Parathyroid adenoma (tissue), 2 donors: ENCODE results near the gene RBMS2.
"Not testable (repeated sequence)": the region's sequence is repeated elsewhere in the genome, so short reads cannot be mapped to it uniquely, and the experiment has no call there.

Experiments
- H2AFZ ChIP-seq: fragments of 300-600 bp; sonication (generic); one replicate; pipeline ENCODE4 v1.7.0; 2017; ENCODE audit warnings: antibody characterized with exemption, mild to moderate bottlenecking
- H3K27ac ChIP-seq: fragments of 300-600 bp; sonication (generic); one replicate; pipeline ENCODE4 v1.7.0; 2017
- H3K27me3 ChIP-seq: fragments of 300-600 bp; sonication (generic); one replicate; pipeline ENCODE4 v1.7.0; 2017; ENCODE audit warnings: low read length; ENCODE audit not compliant: control insufficient read depth, insufficient read depth
- H3K36me3 ChIP-seq: fragments of 300-600 bp; sonication (generic); one replicate; pipeline ENCODE4 v1.7.0; 2017; ENCODE audit warnings: low read length; ENCODE audit not compliant: control insufficient read depth, insufficient read depth
- H3K4me1 ChIP-seq: fragments of 300-600 bp; sonication (generic); one replicate; pipeline ENCODE4 v1.7.0; 2017; ENCODE audit warnings: control low read depth
- H3K4me2 ChIP-seq: fragments of 300-600 bp; sonication (generic); one replicate; pipeline ENCODE4 v1.7.0; 2017; ENCODE audit warnings: low read length
- H3K4me3 ChIP-seq: fragments of 300-600 bp; sonication (generic); one replicate; pipeline ENCODE4 v1.7.0; 2017; ENCODE audit warnings: low read depth, low read length
- H3K79me2 ChIP-seq: fragments of 300-600 bp; sonication (generic); one replicate; pipeline ENCODE4 v1.7.0; 2017; ENCODE audit warnings: control low read depth
- H3K9ac ChIP-seq: fragments of 300-600 bp; sonication (generic); one replicate; pipeline ENCODE4 v1.7.0; 2017; ENCODE audit warnings: mild to moderate bottlenecking
- H3K9me3 ChIP-seq: fragments of 300-600 bp; sonication (generic); one replicate; pipeline ENCODE4 v1.7.0; 2017; ENCODE audit warnings: low read length; ENCODE audit not compliant: control insufficient read depth
- TF ChIP-seq, protein P1 (sequence below): fragments of 300-600 bp; sonication (generic); IDR thresholded peaks from one replicate; pipeline ENCODE4 v1.7.0; 2017; ENCODE audit warnings: antibody characterized with exemption, mild to moderate bottlenecking
- donor health status: primary hyperparathyroidism.

Gene RBMS2

DNA sequence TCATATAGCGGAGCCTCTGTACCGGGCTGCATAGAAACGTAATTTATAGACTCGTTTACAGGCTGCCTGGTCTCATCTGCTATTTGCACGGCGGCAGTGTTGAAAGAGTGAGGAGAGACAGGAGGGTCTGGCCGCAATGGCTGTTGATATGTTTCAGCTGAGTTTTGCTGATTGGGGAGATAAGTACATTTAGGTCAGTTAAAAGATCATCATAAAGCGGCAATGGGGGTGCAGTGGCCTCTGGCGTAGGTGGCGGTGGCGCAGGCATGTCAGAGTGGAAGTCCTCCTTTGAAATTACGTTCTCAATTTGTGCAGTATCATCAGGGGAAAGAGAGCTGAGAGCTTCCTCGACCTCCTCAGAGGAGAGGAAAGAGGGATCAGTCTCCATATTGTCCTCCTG, 21.7 kb upstream of the RBMS2 start:
- not testable (repeated sequence) for H3K79me2 ChIP-seq, H2AFZ ChIP-seq, H3K9me3 ChIP-seq, H3K9ac ChIP-seq, H3K27ac ChIP-seq, H3K4me3 ChIP-seq, H3K27me3 ChIP-seq, H3K36me3 ChIP-seq, H3K4me1 ChIP-seq, H3K4me2 ChIP-seq

DNA sequence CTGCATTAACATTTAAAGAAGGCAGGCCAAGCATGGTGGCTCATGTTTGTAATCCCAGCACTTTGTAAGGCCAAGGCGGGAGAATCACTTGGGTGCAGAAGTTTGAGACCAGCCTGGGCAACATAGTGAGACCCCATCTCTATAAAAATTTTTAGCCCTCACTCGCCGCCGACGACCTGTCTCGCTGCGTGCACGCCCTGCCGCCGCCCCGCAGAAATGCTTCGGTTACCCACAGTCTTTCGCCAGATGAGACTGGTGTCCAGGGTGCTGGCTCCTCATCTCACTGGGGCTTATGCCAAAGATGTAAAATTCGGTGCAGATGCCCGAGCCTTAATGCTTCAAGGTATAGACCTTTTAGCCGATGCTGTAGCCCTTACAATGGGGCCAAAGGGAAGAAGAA, 10.8 kb upstream of the RBMS2 start:
- Histone ChIP-seq H3K9ac (no peak overlapping the region), H3K4me1 (no peaks in the 10 kb centered on the region), H3K4me2 (no peak overlapping the region), H3K79me2 (no peaks in the 10 kb centered on the region), H3K27ac (no peak overlapping the region), H2AFZ (no peak overlapping the region), H3K27me3 (no peaks in the 10 kb centered on the region), H3K4me3 (no peak overlapping the region), H3K36me3 (no peaks in the 10 kb centered on the region), H3K9me3 (no peaks in the 10 kb centered on the region)
- TF ChIP-seq, protein P1, sequence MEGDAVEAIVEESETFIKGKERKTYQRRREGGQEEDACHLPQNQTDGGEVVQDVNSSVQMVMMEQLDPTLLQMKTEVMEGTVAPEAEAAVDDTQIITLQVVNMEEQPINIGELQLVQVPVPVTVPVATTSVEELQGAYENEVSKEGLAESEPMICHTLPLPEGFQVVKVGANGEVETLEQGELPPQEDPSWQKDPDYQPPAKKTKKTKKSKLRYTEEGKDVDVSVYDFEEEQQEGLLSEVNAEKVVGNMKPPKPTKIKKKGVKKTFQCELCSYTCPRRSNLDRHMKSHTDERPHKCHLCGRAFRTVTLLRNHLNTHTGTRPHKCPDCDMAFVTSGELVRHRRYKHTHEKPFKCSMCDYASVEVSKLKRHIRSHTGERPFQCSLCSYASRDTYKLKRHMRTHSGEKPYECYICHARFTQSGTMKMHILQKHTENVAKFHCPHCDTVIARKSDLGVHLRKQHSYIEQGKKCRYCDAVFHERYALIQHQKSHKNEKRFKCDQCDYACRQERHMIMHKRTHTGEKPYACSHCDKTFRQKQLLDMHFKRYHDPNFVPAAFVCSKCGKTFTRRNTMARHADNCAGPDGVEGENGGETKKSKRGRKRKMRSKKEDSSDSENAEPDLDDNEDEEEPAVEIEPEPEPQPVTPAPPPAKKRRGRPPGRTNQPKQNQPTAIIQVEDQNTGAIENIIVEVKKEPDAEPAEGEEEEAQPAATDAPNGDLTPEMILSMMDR = no peak

DNA sequence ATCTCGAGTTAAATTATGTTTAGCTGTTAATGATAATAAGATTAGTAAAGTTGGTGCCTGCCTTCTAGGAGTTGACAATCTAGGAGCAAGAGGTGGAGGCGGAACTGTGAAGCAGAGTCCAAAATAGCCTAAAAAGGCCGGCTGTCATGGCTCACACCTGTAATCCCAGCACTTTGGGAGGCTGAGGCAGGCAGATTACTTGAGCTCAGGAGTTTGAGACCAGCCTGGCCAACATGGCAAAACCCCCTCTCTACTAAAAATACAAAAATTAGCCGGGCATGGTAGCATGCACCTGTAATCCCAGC, 7.7 kb upstream of the RBMS2 start:
- H2AFZ ChIP-seq = peak overlapping the region; percentile 39
- H3K79me2 ChIP-seq, H3K36me3 ChIP-seq, H3K27ac ChIP-seq, H3K9me3 ChIP-seq, H3K27me3 ChIP-seq, H3K4me3 ChIP-seq, H3K4me1 ChIP-seq, H3K9ac ChIP-seq: not testable (repeated sequence)
- peak overlapping the region; percentile 33 for H3K4me2 ChIP-seq

DNA sequence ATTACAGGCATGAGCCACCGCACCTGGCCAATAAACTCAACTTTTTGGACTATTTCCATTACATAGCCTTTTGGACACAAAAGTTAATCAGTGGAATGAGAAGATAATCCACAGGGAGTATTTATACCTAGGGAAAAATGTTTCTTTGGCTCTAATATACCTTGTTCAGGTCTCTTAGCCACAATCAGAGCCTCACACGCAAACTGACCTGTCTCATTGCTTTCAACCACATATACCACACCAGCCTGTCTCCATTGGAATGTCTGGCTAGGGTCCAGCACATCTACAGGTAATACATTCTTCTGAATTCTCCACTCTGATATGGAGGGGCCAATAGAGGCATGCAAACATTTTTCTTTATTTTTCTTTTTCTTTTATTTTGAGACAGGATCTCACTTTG, 3.8 kb upstream of the RBMS2 start:
- no peaks in the 10 kb centered on the region for H3K27me3 ChIP-seq
- H3K27ac ChIP-seq = no peak overlapping the region
- no peaks in the 10 kb centered on the region for H3K79me2 ChIP-seq
- TF ChIP-seq, protein P1 = no peak
- H3K4me2 ChIP-seq = no peak overlapping the region
- peaks cover 2% of the 10 kb centered on the region for H3K4me1 ChIP-seq
- H3K4me3 ChIP-seq = no peak overlapping the region
- H2AFZ ChIP-seq = no peak overlapping the region
- no peak overlapping the region for H3K9ac ChIP-seq
- no peaks in the 10 kb centered on the region for H3K9me3 ChIP-seq
- H3K36me3 ChIP-seq = no peaks in the 10 kb centered on the region

DNA sequence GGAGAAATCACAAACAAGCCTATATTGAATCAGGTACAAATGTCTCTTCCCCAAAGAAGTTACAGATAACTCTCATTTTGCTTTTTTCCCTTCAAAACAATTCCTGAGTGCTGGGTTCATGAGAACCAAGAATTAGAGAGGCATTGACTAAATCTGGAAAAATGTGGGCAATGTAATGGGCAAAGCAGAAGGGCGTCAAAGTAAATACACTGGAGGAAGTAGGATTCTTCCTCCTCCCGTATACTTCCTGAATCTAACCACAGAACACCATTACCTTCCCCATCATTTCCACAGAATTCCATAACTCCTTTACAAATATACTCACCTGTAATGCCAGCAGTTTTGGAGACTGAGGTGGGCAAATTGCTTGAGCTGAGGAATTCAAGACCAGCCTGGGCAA, 3.0 kb upstream of the RBMS2 start:
- H3K9ac ChIP-seq = no peak overlapping the region
- no peaks in the 10 kb centered on the region for H3K27me3 ChIP-seq
- H3K79me2 ChIP-seq = no peaks in the 10 kb centered on the region
- no peaks in the 10 kb centered on the region for H3K9me3 ChIP-seq
- TF ChIP-seq, protein P1 = no peak
- peak overlapping the region; percentile 16 for H2AFZ ChIP-seq
- H3K4me3 ChIP-seq = no peak overlapping the region
- no peak overlapping the region for H3K4me2 ChIP-seq
- H3K27ac ChIP-seq = no peak overlapping the region
- H3K4me1 ChIP-seq = peaks cover 3% of the 10 kb centered on the region
- no peaks in the 10 kb centered on the region for H3K36me3 ChIP-seq

DNA sequence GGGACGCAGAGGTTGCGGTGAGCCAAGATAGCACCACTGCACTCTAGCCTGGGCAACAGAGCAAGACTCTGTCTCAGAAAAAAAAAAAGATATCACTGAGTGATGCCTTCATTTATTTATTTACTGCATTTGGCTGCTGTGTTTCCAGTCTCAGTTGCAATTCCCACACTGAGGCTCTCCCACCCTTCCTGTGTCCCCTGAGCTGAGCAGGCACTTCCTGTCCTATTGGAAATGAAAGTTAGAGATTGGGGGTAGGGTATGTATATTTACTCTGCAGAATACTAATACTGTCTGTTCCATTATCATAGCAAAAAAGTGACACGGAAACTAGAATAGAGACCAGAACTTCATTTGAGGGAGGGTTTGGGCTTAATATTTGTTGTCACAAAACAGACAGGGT, 1.6 kb upstream of the RBMS2 start:
- Histone ChIP-seq H3K79me2 (no peaks in the 10 kb centered on the region), H3K36me3 (no peaks in the 10 kb centered on the region), H3K4me2 (no peak overlapping the region), H3K4me1 (peaks cover 3% of the 10 kb centered on the region), H2AFZ (peak overlapping the region; percentile 62), H3K27ac (peak overlapping the region; percentile 80), H3K9ac (no peak overlapping the region), H3K4me3 (no peak overlapping the region), H3K27me3 (no peaks in the 10 kb centered on the region), H3K9me3 (no peaks in the 10 kb centered on the region)
- TF ChIP-seq, protein P1 = no peak
